Measurements from ENCODE around the gene FAM200A.

- TF ChIP-seq CTCF (IDR thresholded peaks at IDR 0.05 in 4 of 5, conservative IDR thresholded peaks at IDR 0.05 in 1 of 5) (no peak), POLR2A (IDR thresholded peaks at IDR 0.05) (no peak)
These were observed 6.0 kb upstream of the FAM200A start for GRCh38 chr7:99557940-99558305.
